Uterus (tissue), 4 donors: ENCODE measurements around the gene UBE2R2. TPM values are rescaled to one million over a fixed set of nuclear protein-coding genes. Genes with fewer than 3 reads are reported as not detected.
"Not testable (repeated sequence)": the region's sequence is repeated elsewhere in the genome, so short reads cannot be mapped to it uniquely, and the experiment has no call there.

ENCODE experiments used
- DNase-seq, 2 donors: peaks; one replicate each; pipeline ENCODE4 v3.0.0-alpha.2; 2019 to 2020
- H3K27ac ChIP-seq, 2 donors: fragments of 200-600 bp; sonication (generic); 1 replicate in 1 of 2; 2 replicates in 1 of 2; pipeline ENCODE4 v1.5.1; 2016 to 2018
- H3K27me3 ChIP-seq, 2 donors: fragments of 200-600 bp; sonication (generic); one replicate each; pipeline ENCODE4 v1.5.1; 2018 to 2019; ENCODE audit warnings: control low read depth in 1 of 2
- H3K36me3 ChIP-seq, 2 donors: fragments of 200-600 bp; sonication (generic); one replicate each; pipeline ENCODE4 v1.5.1; 2019; ENCODE audit warnings: control low read depth in 1 of 2
- H3K4me1 ChIP-seq, 2 donors: fragments of 200-600 bp; sonication (generic); one replicate each; pipeline ENCODE4 v1.5.1; 2018 to 2019; ENCODE audit warnings: control low read depth in 1 of 2
- H3K4me3 ChIP-seq, 2 donors: fragments of 200-600 bp; sonication (generic); 1 replicate in 1 of 2; 2 replicates in 1 of 2; pipeline ENCODE4 v1.5.1; 2018 to 2019; ENCODE audit warnings: mild to moderate bottlenecking in 1 of 2
- H3K9me3 ChIP-seq, 2 donors: fragments of 200-600 bp; sonication (generic); one replicate each; pipeline ENCODE4 v1.5.1; 2019; ENCODE audit warnings: control low read depth in 1 of 2
- POLR2A ChIP-seq, 2 donors: fragments of 450-650 bp; IDR thresholded peaks; one replicate each; pipeline ENCODE4 v1.6.1; 2016; ENCODE audit warnings: antibody characterized with exemption in 2 of 2, mild to moderate bottlenecking in 1 of 2, moderate library complexity in 1 of 2
- intact Hi-C: fragments of 100-400 bp; cut with DNase I; formaldehyde crosslinking; loops from one replicate; pipeline ENCODE4 v1.15.1; 2023; ENCODE audit warnings: low total_unique reads
- total RNA-seq, 4 donors: library from RNA; depleted of rRNA in 3 of 4; stranded (reverse); fragments of >200 nt in 3 of 4; gene quantifications; one replicate each; pipeline versions ENCODE4 v1.1.0 to v1.2.4, GENCODE V29; 2014 to 2023
- TF ChIP-seq, protein P1 (sequence below), 4 experiments: fragments of 200-600 bp in 2 of 4; fragments of 450-650 bp in 2 of 4; sonication (generic) in 2 of 4; IDR thresholded peaks; one replicate each; pipeline ENCODE4 v1.5.1; 2016 to 2019; ENCODE audit warnings: antibody characterized with exemption in 4 of 4, mild to moderate bottlenecking in 2 of 4, moderate library complexity in 1 of 4
- donor health status: DM: yes; HTN: yes; CAD: no.

Gene UBE2R2
- total RNA-seq, 4 donors from 2014 or later = 5.4 to 46.9 (median 22.1) TPM

- Histone ChIP-seq H3K27me3 (no peaks in the 10 kb centered on the region), H3K4me3 (no peak overlapping the region), H3K9me3 (no peaks in the 10 kb centered on the region), H3K36me3 (no peaks in the 10 kb centered on the region), H3K4me1 (no peaks in the 10 kb centered on the region), H3K27ac (no peak overlapping the region)
- intact Hi-C loops = no loop called here
- no peak for DNase-seq
- TF ChIP-seq, protein P1, sequence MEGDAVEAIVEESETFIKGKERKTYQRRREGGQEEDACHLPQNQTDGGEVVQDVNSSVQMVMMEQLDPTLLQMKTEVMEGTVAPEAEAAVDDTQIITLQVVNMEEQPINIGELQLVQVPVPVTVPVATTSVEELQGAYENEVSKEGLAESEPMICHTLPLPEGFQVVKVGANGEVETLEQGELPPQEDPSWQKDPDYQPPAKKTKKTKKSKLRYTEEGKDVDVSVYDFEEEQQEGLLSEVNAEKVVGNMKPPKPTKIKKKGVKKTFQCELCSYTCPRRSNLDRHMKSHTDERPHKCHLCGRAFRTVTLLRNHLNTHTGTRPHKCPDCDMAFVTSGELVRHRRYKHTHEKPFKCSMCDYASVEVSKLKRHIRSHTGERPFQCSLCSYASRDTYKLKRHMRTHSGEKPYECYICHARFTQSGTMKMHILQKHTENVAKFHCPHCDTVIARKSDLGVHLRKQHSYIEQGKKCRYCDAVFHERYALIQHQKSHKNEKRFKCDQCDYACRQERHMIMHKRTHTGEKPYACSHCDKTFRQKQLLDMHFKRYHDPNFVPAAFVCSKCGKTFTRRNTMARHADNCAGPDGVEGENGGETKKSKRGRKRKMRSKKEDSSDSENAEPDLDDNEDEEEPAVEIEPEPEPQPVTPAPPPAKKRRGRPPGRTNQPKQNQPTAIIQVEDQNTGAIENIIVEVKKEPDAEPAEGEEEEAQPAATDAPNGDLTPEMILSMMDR (IDR thresholded peaks at IDR 0.05) = no peak
- no peak for TF ChIP-seq POLR2A (IDR thresholded peaks at IDR 0.05)
Measured at GRCh38 chr9:33795819-33796218, 21.1 kb upstream of the UBE2R2 start.

GRCh38 chr9:33796679-33797078 lies 20.3 kb upstream of the UBE2R2 start:
- H3K27me3 ChIP-seq, H3K4me3 ChIP-seq, H3K36me3 ChIP-seq, intact Hi-C loops, H3K4me1 ChIP-seq, H3K9me3 ChIP-seq, DNase-seq, H3K27ac ChIP-seq: not testable (repeated sequence)

- Histone ChIP-seq H3K4me3 (no peak overlapping the region), H3K36me3 (no peaks in the 10 kb centered on the region), H3K9me3 (no peaks in the 10 kb centered on the region), H3K27ac (no peak overlapping the region), H3K4me1 (no peaks in the 10 kb centered on the region), H3K27me3 (no peaks in the 10 kb centered on the region)
- intact Hi-C loops = no loop called here
- no peak for DNase-seq
- TF ChIP-seq, protein P1 (IDR thresholded peaks at IDR 0.05) = no peak
- TF ChIP-seq POLR2A (IDR thresholded peaks at IDR 0.05) = no peak
Measured at GRCh38 chr9:33797837-33798236, 19.1 kb upstream of the UBE2R2 start.

DNA sequence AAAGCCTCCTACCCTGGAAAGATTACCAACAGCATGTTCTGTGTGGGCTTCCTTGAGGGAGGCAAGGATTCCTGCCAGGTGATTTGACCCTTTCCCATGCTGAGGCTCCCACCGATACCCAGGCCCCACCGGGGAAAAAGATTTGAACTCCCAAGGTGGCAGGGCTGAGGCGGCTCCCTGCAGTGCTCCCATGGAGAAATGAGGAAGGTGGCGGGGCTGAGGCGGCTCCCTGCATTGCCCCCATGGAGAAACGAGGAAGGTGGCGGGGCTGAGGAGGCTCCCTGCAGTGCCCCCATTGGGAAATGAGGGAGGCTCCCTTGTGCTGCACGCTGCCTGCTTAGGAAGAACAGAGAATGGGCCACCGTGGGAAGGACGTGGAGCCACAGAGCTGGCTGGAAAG lies 18.4 kb upstream of the UBE2R2 start:
- Histone ChIP-seq H3K9me3 (no peaks in the 10 kb centered on the region), H3K36me3 (no peaks in the 10 kb centered on the region), H3K4me3 (no peak overlapping the region), H3K27me3 (no peaks in the 10 kb centered on the region), H3K27ac (no peak overlapping the region), H3K4me1 (no peaks in the 10 kb centered on the region)
- no peak for TF ChIP-seq POLR2A (IDR thresholded peaks at IDR 0.05)
- TF ChIP-seq, protein P1 (IDR thresholded peaks at IDR 0.05) = no peak
- no peak for DNase-seq
- intact Hi-C loops = no loop called here

- H3K9me3 ChIP-seq = no peaks in the 10 kb centered on the region
- no peak overlapping the region for H3K4me3 ChIP-seq
- no peak overlapping the region for H3K27ac ChIP-seq
- no peaks in the 10 kb centered on the region for H3K36me3 ChIP-seq
- intact Hi-C loops = no loop called here
- no peaks in the 10 kb centered on the region for H3K27me3 ChIP-seq
- no peaks in the 10 kb centered on the region for H3K4me1 ChIP-seq
- no peak for DNase-seq
- TF ChIP-seq, protein P1 (IDR thresholded peaks at IDR 0.05) = no peak
- TF ChIP-seq POLR2A (IDR thresholded peaks at IDR 0.05) = no peak
Measured at GRCh38 chr9:33799928-33800704, 16.8 kb upstream of the UBE2R2 start.
